GM23338 (cell line): Measurements from ENCODE around the gene ADAM8. TPM values are rescaled to one million over a fixed set of nuclear protein-coding genes. Genes with fewer than 3 reads are reported as not detected.
A peak's percentile ranks its signal among the peaks of the same experiment; 100 is the strongest.

Source experiments
- ATAC-seq: fragments of 200-7000 bp; cut with Tn5 transposase; 3 replicates; pipeline ENCODE4 v1.9.1; 2020
- DNase-seq: peaks from one replicate; pipeline ENCODE4 v3.0.0-alpha.2; 2015; ENCODE audit warnings: low spot score
- H2AFZ ChIP-seq: fragments of 200-600 bp; sonication (generic); 2 replicates; pipeline ENCODE4 v1.8.0; 2016; ENCODE audit warnings: antibody characterized with exemption, mild to moderate bottlenecking, moderate library complexity
- H3F3A ChIP-seq: fragments of 200-600 bp; sonication (generic); replicated peaks from 2 replicates; pipeline ENCODE4 v1.8.0; 2017; ENCODE audit warnings: antibody characterized with exemption, mixed run types, low read depth
- H3K27ac ChIP-seq: fragments of 200-600 bp; sonication (generic); 2 replicates; pipeline ENCODE4 v1.6.1; 2016; ENCODE audit warnings: low read depth
- H3K27me3 ChIP-seq: fragments of 200-600 bp; sonication (generic); 2 replicates; pipeline ENCODE4 v1.8.0; 2016; ENCODE audit warnings: mild to moderate bottlenecking, mixed run types, moderate library complexity; ENCODE audit not compliant: insufficient read depth
- H3K36me3 ChIP-seq: fragments of 200-600 bp; sonication (generic); 2 replicates; pipeline ENCODE4 v1.8.0; 2016; ENCODE audit warnings: mild to moderate bottlenecking; ENCODE audit not compliant: insufficient read depth
- H3K4me1 ChIP-seq: fragments of 200-600 bp; sonication (generic); 2 replicates; pipeline ENCODE4 v1.8.0; 2016; ENCODE audit warnings: mild to moderate bottlenecking, moderate library complexity; ENCODE audit not compliant: insufficient read depth
- H3K4me2 ChIP-seq: fragments of 200-600 bp; sonication (generic); 2 replicates; pipeline ENCODE4 v1.7.1; 2017; ENCODE audit warnings: mixed run types
- H3K4me3 ChIP-seq: fragments of 200-600 bp; sonication (generic); 2 replicates; pipeline ENCODE4 v1.6.1; 2016; ENCODE audit warnings: mixed run types
- H3K79me2 ChIP-seq: fragments of 200-600 bp; sonication (generic); replicated peaks from 2 replicates; pipeline ENCODE4 v1.8.0; 2017; ENCODE audit warnings: mild to moderate bottlenecking; ENCODE audit not compliant: insufficient read depth
- H3K9me2 ChIP-seq: fragments of 200-600 bp; sonication (generic); 2 replicates; pipeline ENCODE4 v1.8.0; 2017; ENCODE audit not compliant: insufficient read depth
- H4K20me1 ChIP-seq: fragments of 200-600 bp; sonication (generic); replicated peaks from 2 replicates; pipeline ENCODE4 v1.8.0; 2017; ENCODE audit warnings: mild to moderate bottlenecking; ENCODE audit not compliant: insufficient read depth
- H3K27ac Mint-ChIP-seq: 2 replicates; pipeline ENCODE4 v1.8.0; 2020; ENCODE audit warnings: inconsistent platforms, mild to moderate bottlenecking, moderate library complexity, mixed read lengths
- H3K27me3 Mint-ChIP-seq: 3 replicates; pipeline ENCODE4 v1.8.0; 2022; ENCODE audit warnings: low read depth, mild to moderate bottlenecking, moderate library complexity, mixed read lengths, inconsistent platforms; ENCODE audit not compliant: insufficient read depth, poor library complexity
- H3K36me3 Mint-ChIP-seq: 3 replicates; pipeline ENCODE4 v1.8.0; 2021; ENCODE audit warnings: low read depth, mild to moderate bottlenecking, inconsistent platforms, moderate library complexity, mixed read lengths
- H3K4me1 Mint-ChIP-seq: 3 replicates; pipeline ENCODE4 v1.8.0; 2020; ENCODE audit warnings: mild to moderate bottlenecking, inconsistent platforms, mixed read lengths
- H3K4me3 Mint-ChIP-seq: 3 replicates; pipeline ENCODE4 v1.8.0; 2021; ENCODE audit warnings: moderate library complexity, mild to moderate bottlenecking, inconsistent platforms, mixed read lengths
- H3K9me3 Mint-ChIP-seq: 3 replicates; pipeline ENCODE4 v1.8.0; 2020; ENCODE audit warnings: moderate library complexity, mild to moderate bottlenecking, inconsistent platforms, mixed read lengths
- CTCF ChIP-seq, 2 experiments: fragments of 200-600 bp in 1 of 2; sonication (generic) in 1 of 2; conservative IDR thresholded peaks; 2 replicates each; pipeline versions ENCODE4 v1.5.1 to v1.6.1; 2016 to 2017; ENCODE audit warnings: antibody characterized with exemption in 2 of 2, low read depth in 2 of 2, mild to moderate bottlenecking in 2 of 2, moderate library complexity in 1 of 2
- ETS1 ChIP-seq: IDR thresholded peaks from 2 replicates; pipeline ENCODE4 v1.6.1; 2016; ENCODE audit warnings: antibody characterized with exemption
- JUNB ChIP-seq: IDR thresholded peaks from one replicate; pipeline ENCODE4 v1.6.1; 2016; ENCODE audit warnings: antibody characterized with exemption; ENCODE audit not compliant: unreplicated experiment
- NANOG ChIP-seq: IDR thresholded peaks from 2 replicates; pipeline ENCODE4 v1.6.1; 2016; ENCODE audit warnings: antibody characterized with exemption, borderline replicate concordance
- POLR2AphosphoS5 ChIP-seq: IDR thresholded peaks from 2 replicates; pipeline ENCODE4 v1.6.1; 2016; ENCODE audit warnings: antibody characterized with exemption, low read depth
- REST ChIP-seq: IDR thresholded peaks from one replicate; pipeline ENCODE4 v1.6.1; 2018; ENCODE audit warnings: antibody characterized with exemption; ENCODE audit not compliant: unreplicated experiment
- STAT1 ChIP-seq: IDR thresholded peaks from one replicate; pipeline ENCODE4 v1.6.1; 2016; ENCODE audit warnings: antibody characterized with exemption; ENCODE audit not compliant: unreplicated experiment
- ZNF331 ChIP-seq: fragments of 250-450 bp; sonication (Bioruptor Pico); IDR thresholded peaks from 2 replicates; pipeline ENCODE4 v1.5.0; 2020; ENCODE audit warnings: low read depth, mild to moderate bottlenecking, moderate library complexity
- polyA plus RNA-seq: library from polyadenylated mRNA; unstranded; fragments of >200 nt; fragmentation: Nextera tagmentation; extraction: Ambion mirVana; gene quantifications from 2 replicates; pipeline ENCODE4 v1.2.1, GENCODE V29; 2016
- total RNA-seq: library from RNA; depleted of rRNA; stranded (reverse); fragments of >200 nt; shearing (Covaris generic); gene quantifications from 2 replicates; pipeline ENCODE4 v1.2.3, GENCODE V29; 2014

Gene ADAM8
- total and polyA plus RNA-seq, 2 experiments from 2014 or later = 1.9 to 5.5 TPM

GRCh38 chr10:133248334-133248715 is 28.3 kb downstream of the ADAM8 start (continued):
- TF ChIP-seq CTCF (conservative IDR thresholded peaks at IDR 0.05; ENCODE audit: low read depth in 2 of 2) = no peak
- TF ChIP-seq JUNB = no peak

GRCh38 chr10:133247681-133248333 is 28.9 kb downstream of the ADAM8 start:
- Mint-ChIP-seq H3K4me3 (no peak overlapping the region), H3K27me3 (peaks cover 18% of the 10 kb centered on the region), H3K9me3 (no peaks in the 10 kb centered on the region), H3K4me1 (peaks cover 19% of the 10 kb centered on the region), H3K36me3 (no peaks in the 10 kb centered on the region), H3K27ac (no peak overlapping the region)
- Histone ChIP-seq H3K4me2 (no peak overlapping the region; the same call in 1 of the 2 replicates), H2AFZ (peak overlapping the region; percentile 52; the same call in 1 of the 2 replicates), H3K36me3 (no peaks in the 10 kb centered on the region), H3K4me3 (no peak overlapping the region), H3F3A (no peaks in the 10 kb centered on the region), H3K27ac (no peak overlapping the region), H4K20me1 (no peaks in the 10 kb centered on the region), H3K27me3 (no peaks in the 10 kb centered on the region), H3K79me2 (no peaks in the 10 kb centered on the region), H3K9me2 (no peaks in the 10 kb centered on the region), H3K4me1 (peaks cover 11% of the 10 kb centered on the region; the same call in 1 of the 2 replicates)
- DNase-seq (no peak), ATAC-seq (peak; percentile 21)
- TF ChIP-seq STAT1 (no peak), REST (no peak), ZNF331 (CRISPR knock-in tag) (no peak), NANOG (no peak), CTCF (conservative IDR thresholded peaks at IDR 0.05; ENCODE audit: low read depth in 2 of 2) (no peak), POLR2AphosphoS5 (no peak), ETS1 (no peak)
